VCaP (cell line): ENCODE measurements around the gene DPH2.

Experiments
- H3K27ac ChIP-seq: fragments of 450-650 bp; 2 replicates; pipeline ENCODE4 v1.5.1; 2017
- CTCF ChIP-seq: fragments of 450-650 bp; conservative IDR thresholded peaks from 2 replicates; pipeline ENCODE4 v1.5.1; 2017; ENCODE audit warnings: mild to moderate bottlenecking, moderate library complexity

DPH2 gene

GRCh38 chr1:43956234-43956633, 13.6 kb upstream of the DPH2 start:
- no peak for TF ChIP-seq CTCF
- H3K27ac ChIP-seq, result no peak overlapping the region

- no peak overlapping the region for H3K27ac ChIP-seq
Observed at GRCh38 chr1:43957407-43958040, 12.3 kb upstream of the DPH2 start.

GRCh38 chr1:43958351-43959255, 11.2 kb upstream of the DPH2 start:
- TF ChIP-seq CTCF, result no peak
- no peak overlapping the region for H3K27ac ChIP-seq

More at GRCh38 chr1:43957407-43958040, 12.3 kb upstream of the DPH2 start:
- TF ChIP-seq CTCF, result no peak

GRCh38 chr1:43960798-43961197, 9.0 kb upstream of the DPH2 start:
- no peak for TF ChIP-seq CTCF
- no peak overlapping the region for H3K27ac ChIP-seq

- no peak overlapping the region for H3K27ac ChIP-seq
- no peak for TF ChIP-seq CTCF
Observed at GRCh38 chr1:43961692-43962091, 8.1 kb upstream of the DPH2 start.

GRCh38 chr1:43962324-43962723, 7.5 kb upstream of the DPH2 start:
- TF ChIP-seq CTCF, result no peak
- no peak overlapping the region for H3K27ac ChIP-seq

GRCh38 chr1:43963006-43963405, 6.8 kb upstream of the DPH2 start:
- no peak for TF ChIP-seq CTCF

More at GRCh38 chr1:43963006-43963405, 6.8 kb upstream of the DPH2 start:
- no peak overlapping the region for H3K27ac ChIP-seq
